ENCODE measurements around the gene EXPH5. TPM values are rescaled to one million over a fixed set of nuclear protein-coding genes. Genes with fewer than 3 reads are reported as not detected.

EXPH5 gene
- total and polyA plus RNA-seq, 2 donors (not counting 3 experiments of a cell fraction or from before 2014, with no cell fraction given): 0.03 to 0.09 TPM

- Histone ChIP-seq H3K9me3 (replicated peaks; ENCODE audit: control insufficient read depth, insufficient read depth, low read length) (no peaks in the 10 kb centered on the region), H3K36me3 (ENCODE audit: control insufficient read depth in 2 of 2, extremely low read depth in 1 of 2, insufficient read depth in 2 of 2, low read length in 2 of 2) (no peaks in the 10 kb centered on the region), H3K4me3 (replicated peaks in 1 of 3; ENCODE audit: insufficient read depth in 1 of 3, low read depth in 1 of 3, low read length in 3 of 3) (no peak overlapping the region), H3K27me3 (ENCODE audit: control insufficient read depth in 2 of 2, insufficient read depth in 2 of 2, low read length in 2 of 2) (peaks cover 0 to 10% of the 10 kb centered on the region in 2 experiments), H2AFZ (ENCODE audit: low read depth, low read length) (no peak overlapping the region), H3K4me2 (ENCODE audit: insufficient read depth, low read length) (no peak overlapping the region), H3K9me1 (replicated peaks; ENCODE audit: control insufficient read depth, extremely low read depth, insufficient read depth, low read length) (no peaks in the 10 kb centered on the region), H3K9ac (replicated peaks; ENCODE audit: extremely low read depth, insufficient read depth, low read length) (no peak overlapping the region), H4K20me1 (replicated peaks; ENCODE audit: control insufficient read depth, extremely low read depth, insufficient read depth, low read length) (no peaks in the 10 kb centered on the region), H3K79me2 (ENCODE audit: control insufficient read depth, insufficient read depth, low read length) (no peaks in the 10 kb centered on the region), H3K27ac (ENCODE audit: insufficient read depth, low read depth, low read length) (no peak overlapping the region), H3K4me1 (ENCODE audit: control insufficient read depth, extremely low read depth, insufficient read depth, low read length) (no peaks in the 10 kb centered on the region)
- TF ChIP-seq, protein P1, sequence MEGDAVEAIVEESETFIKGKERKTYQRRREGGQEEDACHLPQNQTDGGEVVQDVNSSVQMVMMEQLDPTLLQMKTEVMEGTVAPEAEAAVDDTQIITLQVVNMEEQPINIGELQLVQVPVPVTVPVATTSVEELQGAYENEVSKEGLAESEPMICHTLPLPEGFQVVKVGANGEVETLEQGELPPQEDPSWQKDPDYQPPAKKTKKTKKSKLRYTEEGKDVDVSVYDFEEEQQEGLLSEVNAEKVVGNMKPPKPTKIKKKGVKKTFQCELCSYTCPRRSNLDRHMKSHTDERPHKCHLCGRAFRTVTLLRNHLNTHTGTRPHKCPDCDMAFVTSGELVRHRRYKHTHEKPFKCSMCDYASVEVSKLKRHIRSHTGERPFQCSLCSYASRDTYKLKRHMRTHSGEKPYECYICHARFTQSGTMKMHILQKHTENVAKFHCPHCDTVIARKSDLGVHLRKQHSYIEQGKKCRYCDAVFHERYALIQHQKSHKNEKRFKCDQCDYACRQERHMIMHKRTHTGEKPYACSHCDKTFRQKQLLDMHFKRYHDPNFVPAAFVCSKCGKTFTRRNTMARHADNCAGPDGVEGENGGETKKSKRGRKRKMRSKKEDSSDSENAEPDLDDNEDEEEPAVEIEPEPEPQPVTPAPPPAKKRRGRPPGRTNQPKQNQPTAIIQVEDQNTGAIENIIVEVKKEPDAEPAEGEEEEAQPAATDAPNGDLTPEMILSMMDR (IDR thresholded peaks at IDR 0.05; ENCODE audit: extremely low read depth in 1 of 2, insufficient read depth in 1 of 2, low read depth in 1 of 2, low read length in 2 of 2): no peak
- TF ChIP-seq FOS (IDR thresholded peaks at IDR 0.05; ENCODE audit: borderline replicate concordance, insufficient read depth, low read length) (no peak), MYC (IDR thresholded peaks at IDR 0.05; ENCODE audit: low read depth, low read length) (no peak), MAX (IDR thresholded peaks at IDR 0.05; ENCODE audit: insufficient read depth, insufficient read length) (no peak), POLR2A (IDR thresholded peaks at IDR 0.05; ENCODE audit: low read depth, low read length) (no peak)
- intact Hi-C loops (cut with micrococcal nuclease) (no loop called here), dilution Hi-C loops (cut with MboI; ENCODE audit: extremely low pct_ligation_motif_present, low sequenced_read_pairs) (no loop called here)
- no peak for DNase-seq (ENCODE audit: low read depth, low spot score)
- ChIA-PET CTCF (no interaction called here), POLR2A (no interaction called here)
- FAIRE-seq: no peak
- no TSS peak for BruUV-seq (replicated peaks)
Measured at GRCh38 chr11:108518581-108518980, 75.0 kb downstream of the EXPH5 start.

DNA sequence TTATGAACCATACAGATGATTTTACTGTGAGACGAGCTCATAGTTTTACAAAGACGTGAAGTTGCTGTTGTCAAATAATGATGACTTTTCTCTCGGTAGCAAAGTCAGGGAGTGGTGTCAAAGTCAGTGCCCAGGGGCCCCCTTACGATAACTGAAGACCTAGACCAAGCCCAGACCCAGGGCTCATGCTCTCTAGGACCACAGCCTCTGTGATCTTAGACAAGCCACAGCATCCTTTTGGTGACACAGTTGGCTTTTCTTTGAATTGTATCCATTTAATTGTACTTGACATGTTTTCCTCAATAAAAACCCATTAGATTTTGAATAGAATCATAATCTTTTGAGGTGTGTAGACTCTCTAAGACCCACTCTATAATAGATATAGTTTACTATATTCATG is 77.4 kb downstream of the EXPH5 start:
- Histone ChIP-seq H3K9ac (replicated peaks; ENCODE audit: extremely low read depth, insufficient read depth, low read length) (no peak overlapping the region), H3K4me2 (ENCODE audit: insufficient read depth, low read length) (no peak overlapping the region), H3K27me3 (ENCODE audit: control insufficient read depth in 2 of 2, insufficient read depth in 2 of 2, low read length in 2 of 2) (peaks cover 3 to 10% of the 10 kb centered on the region in 2 experiments), H3K4me3 (replicated peaks in 1 of 3; ENCODE audit: insufficient read depth in 1 of 3, low read depth in 1 of 3, low read length in 3 of 3) (no peak overlapping the region), H3K79me2 (ENCODE audit: control insufficient read depth, insufficient read depth, low read length) (no peaks in the 10 kb centered on the region), H4K20me1 (replicated peaks; ENCODE audit: control insufficient read depth, extremely low read depth, insufficient read depth, low read length) (no peaks in the 10 kb centered on the region), H3K4me1 (ENCODE audit: control insufficient read depth, extremely low read depth, insufficient read depth, low read length) (no peaks in the 10 kb centered on the region), H3K9me3 (replicated peaks; ENCODE audit: control insufficient read depth, insufficient read depth, low read length) (no peaks in the 10 kb centered on the region), H3K27ac (ENCODE audit: insufficient read depth, low read depth, low read length) (no peak overlapping the region), H2AFZ (ENCODE audit: low read depth, low read length) (no peak overlapping the region), H3K9me1 (replicated peaks; ENCODE audit: control insufficient read depth, extremely low read depth, insufficient read depth, low read length) (no peaks in the 10 kb centered on the region), H3K36me3 (ENCODE audit: control insufficient read depth in 2 of 2, extremely low read depth in 1 of 2, insufficient read depth in 2 of 2, low read length in 2 of 2) (no peaks in the 10 kb centered on the region)
- POLR2A ChIA-PET: no interaction called here
- intact Hi-C loops (cut with micrococcal nuclease): no loop called here
- CTCF ChIA-PET: no interaction called here
- DNase-seq (ENCODE audit: low read depth, low spot score) (no peak), FAIRE-seq (no peak)
- dilution Hi-C loops (cut with MboI; ENCODE audit: extremely low pct_ligation_motif_present, low sequenced_read_pairs): no loop called here
- no peak for TF ChIP-seq POLR2A (IDR thresholded peaks at IDR 0.05; ENCODE audit: low read depth, low read length)
- TF ChIP-seq FOS (IDR thresholded peaks at IDR 0.05; ENCODE audit: borderline replicate concordance, insufficient read depth, low read length): no peak
- no peak for TF ChIP-seq POLR2AphosphoS5 (IDR thresholded peaks at IDR 0.05; ENCODE audit: insufficient read depth, low read depth, low read length)
- no peak for TF ChIP-seq EZH2 (IDR thresholded peaks at IDR 0.05; ENCODE audit: borderline replicate concordance, low read depth, low read length, severe bottlenecking)
- TF ChIP-seq, protein P1 (IDR thresholded peaks at IDR 0.05; ENCODE audit: extremely low read depth in 1 of 2, insufficient read depth in 1 of 2, low read depth in 1 of 2, low read length in 2 of 2): no peak
- BruUV-seq (replicated peaks): no TSS peak
